Thyroid gland (tissue), 4 donors: Measurements from ENCODE around the gene PLEKHM1.
A peak's percentile ranks its signal among the peaks of the same experiment; 100 is the strongest.
"Not testable (repeated sequence)": the region's sequence is repeated elsewhere in the genome, so short reads cannot be mapped to it uniquely, and the experiment has no call there.

Experiments used
- CTCF ChIP-seq, 6 experiments: fragments of 200-600 bp in 3 of 6; fragments of 450-650 bp in 3 of 6; sonication (generic) in 3 of 6; IDR thresholded peaks; one replicate each; pipeline ENCODE4 v1.5.1; 2016 to 2019; ENCODE audit warnings: antibody characterized with exemption in 6 of 6, mild to moderate bottlenecking in 2 of 6, inconsistent platforms in 1 of 6, moderate library complexity in 1 of 6
- POLR2A ChIP-seq, 2 donors: fragments of 450-650 bp; IDR thresholded peaks; one replicate each; pipeline ENCODE4 v1.6.1; 2017; ENCODE audit warnings: antibody characterized with exemption in 2 of 2, mild to moderate bottlenecking in 2 of 2, moderate library complexity in 1 of 2

- peak in 2 of 6 experiments; percentile 10 to 48 for TF ChIP-seq CTCF (IDR thresholded peaks at IDR 0.05)
- TF ChIP-seq POLR2A (IDR thresholded peaks at IDR 0.05) = not testable (repeated sequence)
Measured at GRCh38 chr17:45501092-45501707, 10.7 kb upstream of the PLEKHM1 start.
